Liver (tissue), 9 donors: Measurements from ENCODE around the gene GALNT9. TPM values are rescaled to one million over a fixed set of nuclear protein-coding genes. Genes with fewer than 3 reads are reported as not detected.

Source experiments
- DNase-seq: peaks from one replicate; pipeline ENCODE4 v3.0.0-alpha.2; 2017; ENCODE audit warnings: low spot score
- H3K27ac ChIP-seq, 2 donors: one replicate each; pipeline ENCODE4 v1.7.0; 2013; ENCODE audit warnings: inconsistent platforms in 2 of 2, low read length in 2 of 2, control low read depth in 1 of 2, low read depth in 1 of 2, mild to moderate bottlenecking in 1 of 2
- H3K27me3 ChIP-seq, 4 donors: one replicate each; pipeline versions ENCODE4 v1.6.1 to v1.7.0; 2013; ENCODE audit warnings: low read length in 3 of 4, inconsistent platforms in 1 of 4, mild to moderate bottlenecking in 1 of 4, moderate library complexity in 1 of 4; ENCODE audit not compliant: control insufficient read depth in 4 of 4, insufficient read depth in 4 of 4
- H3K36me3 ChIP-seq, 4 donors: one replicate each; pipeline versions ENCODE4 v1.6.1 to v1.7.0; 2013; ENCODE audit warnings: low read length in 3 of 4, mild to moderate bottlenecking in 3 of 4, low read depth in 1 of 4, moderate library complexity in 1 of 4; ENCODE audit not compliant: control insufficient read depth in 4 of 4, insufficient read depth in 3 of 4
- H3K4me1 ChIP-seq, 4 donors: one replicate each; pipeline versions ENCODE4 v1.6.1 to v1.7.0; 2013; ENCODE audit warnings: low read length in 3 of 4, mild to moderate bottlenecking in 3 of 4, moderate library complexity in 1 of 4; ENCODE audit not compliant: control insufficient read depth in 4 of 4, insufficient read depth in 4 of 4
- H3K4me3 ChIP-seq, 3 donors: one replicate each; pipeline versions ENCODE4 v1.6.1 to v1.7.0; 2013; ENCODE audit warnings: low read length in 3 of 3, control low read depth in 1 of 3, low read depth in 1 of 3, mild to moderate bottlenecking in 1 of 3
- H3K9ac ChIP-seq, 2 donors: one replicate each; pipeline ENCODE4 v1.7.0; 2013; ENCODE audit warnings: low read length in 2 of 2, mild to moderate bottlenecking in 2 of 2, moderate library complexity in 2 of 2, control low read depth in 1 of 2, low read depth in 1 of 2
- H3K9me3 ChIP-seq, 4 donors: one replicate each; pipeline versions ENCODE4 v1.6.1 to v1.7.0; 2013; ENCODE audit warnings: low read length in 3 of 4; ENCODE audit not compliant: control insufficient read depth in 4 of 4
- ATF3 ChIP-seq: IDR thresholded peaks from 2 replicates; pipeline ENCODE4 v1.6.1; 2016; ENCODE audit warnings: antibody characterized with exemption
- EGR1 ChIP-seq, 2 donors: IDR thresholded peaks; 2 replicates each; pipeline ENCODE4 v1.6.1; 2016 to 2018; ENCODE audit warnings: antibody characterized with exemption in 2 of 2, low read depth in 2 of 2
- FOXA1 ChIP-seq: IDR thresholded peaks from 2 replicates; pipeline ENCODE4 v1.6.1; 2016; ENCODE audit warnings: antibody characterized with exemption
- FOXA2 ChIP-seq: IDR thresholded peaks from 2 replicates; pipeline ENCODE4 v1.6.1; 2016; ENCODE audit warnings: antibody characterized with exemption
- GABPA ChIP-seq, 2 donors: IDR thresholded peaks in 1 of 2; conservative IDR thresholded peaks in 1 of 2; 2 replicates each; pipeline ENCODE4 v1.6.1; 2016; ENCODE audit warnings: antibody characterized with exemption in 2 of 2, mild to moderate bottlenecking in 1 of 2, moderate library complexity in 1 of 2
- HNF4A ChIP-seq, 2 donors: conservative IDR thresholded peaks; 2 replicates each; pipeline ENCODE4 v1.6.1; 2016; ENCODE audit warnings: antibody characterized with exemption in 2 of 2, mild to moderate bottlenecking in 2 of 2
- HNF4G ChIP-seq: IDR thresholded peaks from 2 replicates; pipeline ENCODE4 v1.6.1; 2016; ENCODE audit warnings: antibody characterized with exemption
- JUND ChIP-seq, 2 donors: IDR thresholded peaks; 2 replicates each; pipeline ENCODE4 v1.6.1; 2016; ENCODE audit warnings: antibody characterized with exemption in 2 of 2
- NR2F2 ChIP-seq: IDR thresholded peaks from 2 replicates; pipeline ENCODE4 v1.6.1; 2016; ENCODE audit warnings: antibody characterized with exemption
- RAD21 ChIP-seq, 2 donors: IDR thresholded peaks; 2 replicates each; pipeline ENCODE4 v1.6.1; 2016; ENCODE audit warnings: antibody characterized with exemption in 2 of 2, mild to moderate bottlenecking in 2 of 2
- RXRA ChIP-seq, 2 donors: IDR thresholded peaks; 2 replicates each; pipeline ENCODE4 v1.6.1; 2017 to 2018; ENCODE audit warnings: antibody characterized with exemption in 2 of 2, mild to moderate bottlenecking in 1 of 2
- SP1 ChIP-seq: IDR thresholded peaks from 2 replicates; pipeline ENCODE4 v1.6.1; 2018; ENCODE audit warnings: antibody characterized with exemption, mild to moderate bottlenecking
- TAF1 ChIP-seq: conservative IDR thresholded peaks from 2 replicates; pipeline ENCODE4 v1.6.1; 2016; ENCODE audit warnings: antibody characterized with exemption, mild to moderate bottlenecking
- YY1 ChIP-seq: IDR thresholded peaks from 2 replicates; pipeline ENCODE4 v1.6.1; 2016; ENCODE audit warnings: antibody characterized with exemption, mild to moderate bottlenecking
- WGBS: extraction: QIAGEN DNeasy Blood & Tissue Kit; methylation state at CpG from one replicate; pipeline ENCODE4 v1.1.7; 2013; 5-methylcytosine and 5-hydroxymethylcytosine counted together
- polyA plus RNA-seq, 2 donors: library from polyadenylated mRNA; stranded (reverse) in 1 of 2; unstranded in 1 of 2; fragments of 200-250 nt in 1 of 2; fragments of >200 nt in 1 of 2; fragmentation: Nextera tagmentation in 1 of 2; extraction: Ambion mirVana in 1 of 2; gene quantifications; one replicate each; pipeline versions ENCODE4 v1.2.1 to v1.2.3, GENCODE V29; 2013 to 2015
- total RNA-seq, 2 donors: library from RNA; depleted of rRNA; stranded (reverse); fragments of >200 nt; gene quantifications; one replicate each; pipeline ENCODE4 v1.2.3, GENCODE V29; 2014
- TF ChIP-seq, protein P1 (sequence below): IDR thresholded peaks from 2 replicates; pipeline ENCODE4 v1.6.1; 2016; ENCODE audit warnings: antibody characterized with exemption, mild to moderate bottlenecking
- TF ChIP-seq, protein P2 (sequence below): IDR thresholded peaks from 2 replicates; pipeline ENCODE4 v1.6.1; 2016; ENCODE audit warnings: antibody characterized with exemption
- TF ChIP-seq, protein P3 (sequence below): IDR thresholded peaks from 2 replicates; pipeline ENCODE4 v1.6.1; 2016; ENCODE audit warnings: antibody characterized with exemption
- TF ChIP-seq, protein P4 (sequence below): fragments of 150-350 bp; IDR thresholded peaks from 2 replicates; pipeline ENCODE4 v1.5.1; 2017; ENCODE audit warnings: improper control_type of control experiment, low read depth, low read length; ENCODE audit not compliant: missing input control
- donor health status: healthy.
- donor health status: healthy.
- donor health status: healthy.
- donor health status: healthy.
- donor health status: healthy.

The GALNT9 gene
- total and polyA plus RNA-seq, 4 donors, result 0.05 to 0.25 (median 0.09) TPM; not detected in 1

DNA sequence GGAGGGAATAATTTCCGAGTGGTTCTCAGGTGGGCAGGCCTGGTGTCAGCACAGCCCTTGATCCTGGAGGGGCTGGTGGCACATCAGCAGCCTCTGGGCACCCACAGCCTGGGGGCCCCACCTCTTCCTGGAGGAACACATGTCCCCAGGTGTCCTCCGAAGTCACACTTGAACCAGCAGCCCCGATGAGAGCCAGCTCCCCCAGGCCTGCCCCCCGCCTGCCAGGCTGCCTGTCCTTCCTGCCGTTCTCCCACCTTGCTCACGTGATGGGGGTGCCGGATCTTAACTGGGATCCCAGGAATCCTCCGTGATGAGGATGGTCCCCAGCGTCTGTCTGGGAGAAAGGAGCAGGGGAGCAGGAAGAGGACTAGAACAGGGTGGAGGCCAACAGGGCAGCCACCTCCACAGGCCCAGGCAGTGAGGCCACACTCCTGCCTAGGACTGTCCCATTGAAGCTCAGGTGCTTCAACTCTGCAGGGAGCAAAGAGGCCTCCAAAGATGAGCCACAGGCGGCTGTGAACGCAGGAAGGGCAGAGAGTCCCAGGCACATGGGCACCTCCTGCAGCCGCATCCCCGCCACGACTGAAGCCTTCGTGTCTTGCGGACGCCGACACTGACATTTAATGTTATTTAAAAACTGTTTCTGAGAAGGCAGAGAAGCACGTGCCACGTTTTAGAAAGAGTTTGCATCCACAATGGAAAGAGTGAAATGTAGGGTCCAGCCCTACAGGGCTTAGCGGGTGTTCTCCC is 77.5 kb downstream of the GALNT9 start:
- Histone ChIP-seq H3K9me3 (no peaks in the 10 kb centered on the region), H3K36me3 (no peaks in the 10 kb centered on the region), H3K4me1 (no peaks in the 10 kb centered on the region), H3K4me3 (no peak overlapping the region), H3K27me3 (no peaks in the 10 kb centered on the region), H3K27ac (no peak overlapping the region), H3K9ac (no peak overlapping the region)
- WGBS, result 86% methylated on average over 21 of the region's 21 CpGs
- TF ChIP-seq SP1 (no peak), ATF3 (no peak), NR2F2 (no peak), HNF4A (conservative IDR thresholded peaks at IDR 0.05) (no peak), GABPA (IDR thresholded peaks at IDR 0.05 in 1 of 2, conservative IDR thresholded peaks at IDR 0.05 in 1 of 2) (no peak), HNF4G (no peak), JUND (IDR thresholded peaks at IDR 0.05) (no peak), EGR1 (IDR thresholded peaks at IDR 0.05; ENCODE audit: low read depth in 2 of 2) (no peak), RAD21 (IDR thresholded peaks at IDR 0.05) (no peak), YY1 (no peak), TAF1 (no peak), FOXA2 (no peak), FOXA1 (no peak), RXRA (IDR thresholded peaks at IDR 0.05) (no peak)
- TF ChIP-seq, protein P1, sequence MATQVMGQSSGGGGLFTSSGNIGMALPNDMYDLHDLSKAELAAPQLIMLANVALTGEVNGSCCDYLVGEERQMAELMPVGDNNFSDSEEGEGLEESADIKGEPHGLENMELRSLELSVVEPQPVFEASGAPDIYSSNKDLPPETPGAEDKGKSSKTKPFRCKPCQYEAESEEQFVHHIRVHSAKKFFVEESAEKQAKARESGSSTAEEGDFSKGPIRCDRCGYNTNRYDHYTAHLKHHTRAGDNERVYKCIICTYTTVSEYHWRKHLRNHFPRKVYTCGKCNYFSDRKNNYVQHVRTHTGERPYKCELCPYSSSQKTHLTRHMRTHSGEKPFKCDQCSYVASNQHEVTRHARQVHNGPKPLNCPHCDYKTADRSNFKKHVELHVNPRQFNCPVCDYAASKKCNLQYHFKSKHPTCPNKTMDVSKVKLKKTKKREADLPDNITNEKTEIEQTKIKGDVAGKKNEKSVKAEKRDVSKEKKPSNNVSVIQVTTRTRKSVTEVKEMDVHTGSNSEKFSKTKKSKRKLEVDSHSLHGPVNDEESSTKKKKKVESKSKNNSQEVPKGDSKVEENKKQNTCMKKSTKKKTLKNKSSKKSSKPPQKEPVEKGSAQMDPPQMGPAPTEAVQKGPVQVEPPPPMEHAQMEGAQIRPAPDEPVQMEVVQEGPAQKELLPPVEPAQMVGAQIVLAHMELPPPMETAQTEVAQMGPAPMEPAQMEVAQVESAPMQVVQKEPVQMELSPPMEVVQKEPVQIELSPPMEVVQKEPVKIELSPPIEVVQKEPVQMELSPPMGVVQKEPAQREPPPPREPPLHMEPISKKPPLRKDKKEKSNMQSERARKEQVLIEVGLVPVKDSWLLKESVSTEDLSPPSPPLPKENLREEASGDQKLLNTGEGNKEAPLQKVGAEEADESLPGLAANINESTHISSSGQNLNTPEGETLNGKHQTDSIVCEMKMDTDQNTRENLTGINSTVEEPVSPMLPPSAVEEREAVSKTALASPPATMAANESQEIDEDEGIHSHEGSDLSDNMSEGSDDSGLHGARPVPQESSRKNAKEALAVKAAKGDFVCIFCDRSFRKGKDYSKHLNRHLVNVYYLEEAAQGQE, result no peak
- TF ChIP-seq, protein P2, sequence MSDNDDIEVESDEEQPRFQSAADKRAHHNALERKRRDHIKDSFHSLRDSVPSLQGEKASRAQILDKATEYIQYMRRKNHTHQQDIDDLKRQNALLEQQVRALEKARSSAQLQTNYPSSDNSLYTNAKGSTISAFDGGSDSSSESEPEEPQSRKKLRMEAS, result no peak
- TF ChIP-seq, protein P3, sequence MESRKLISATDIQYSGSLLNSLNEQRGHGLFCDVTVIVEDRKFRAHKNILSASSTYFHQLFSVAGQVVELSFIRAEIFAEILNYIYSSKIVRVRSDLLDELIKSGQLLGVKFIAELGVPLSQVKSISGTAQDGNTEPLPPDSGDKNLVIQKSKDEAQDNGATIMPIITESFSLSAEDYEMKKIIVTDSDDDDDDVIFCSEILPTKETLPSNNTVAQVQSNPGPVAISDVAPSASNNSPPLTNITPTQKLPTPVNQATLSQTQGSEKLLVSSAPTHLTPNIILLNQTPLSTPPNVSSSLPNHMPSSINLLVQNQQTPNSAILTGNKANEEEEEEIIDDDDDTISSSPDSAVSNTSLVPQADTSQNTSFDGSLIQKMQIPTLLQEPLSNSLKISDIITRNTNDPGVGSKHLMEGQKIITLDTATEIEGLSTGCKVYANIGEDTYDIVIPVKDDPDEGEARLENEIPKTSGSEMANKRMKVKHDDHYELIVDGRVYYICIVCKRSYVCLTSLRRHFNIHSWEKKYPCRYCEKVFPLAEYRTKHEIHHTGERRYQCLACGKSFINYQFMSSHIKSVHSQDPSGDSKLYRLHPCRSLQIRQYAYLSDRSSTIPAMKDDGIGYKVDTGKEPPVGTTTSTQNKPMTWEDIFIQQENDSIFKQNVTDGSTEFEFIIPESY, result no peak
- TF ChIP-seq, protein P4, sequence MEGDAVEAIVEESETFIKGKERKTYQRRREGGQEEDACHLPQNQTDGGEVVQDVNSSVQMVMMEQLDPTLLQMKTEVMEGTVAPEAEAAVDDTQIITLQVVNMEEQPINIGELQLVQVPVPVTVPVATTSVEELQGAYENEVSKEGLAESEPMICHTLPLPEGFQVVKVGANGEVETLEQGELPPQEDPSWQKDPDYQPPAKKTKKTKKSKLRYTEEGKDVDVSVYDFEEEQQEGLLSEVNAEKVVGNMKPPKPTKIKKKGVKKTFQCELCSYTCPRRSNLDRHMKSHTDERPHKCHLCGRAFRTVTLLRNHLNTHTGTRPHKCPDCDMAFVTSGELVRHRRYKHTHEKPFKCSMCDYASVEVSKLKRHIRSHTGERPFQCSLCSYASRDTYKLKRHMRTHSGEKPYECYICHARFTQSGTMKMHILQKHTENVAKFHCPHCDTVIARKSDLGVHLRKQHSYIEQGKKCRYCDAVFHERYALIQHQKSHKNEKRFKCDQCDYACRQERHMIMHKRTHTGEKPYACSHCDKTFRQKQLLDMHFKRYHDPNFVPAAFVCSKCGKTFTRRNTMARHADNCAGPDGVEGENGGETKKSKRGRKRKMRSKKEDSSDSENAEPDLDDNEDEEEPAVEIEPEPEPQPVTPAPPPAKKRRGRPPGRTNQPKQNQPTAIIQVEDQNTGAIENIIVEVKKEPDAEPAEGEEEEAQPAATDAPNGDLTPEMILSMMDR, result no peak
- no peak for DNase-seq
